ENCODE results near the gene CPTP.

CPTP gene

GRCh38 chr1:1324524-1325287 lies at the start of gene CPTP, which contains the start of gene INTS11:
Gene CPTP (plus strand): TSS chr1:1324802. CDS start chr1:1326911, 2,109 bp downstream.
Gene INTS11 (minus strand): TSS chr1:1324660. CDS start chr1:1324608, 52 bp downstream.
- DNase-seq, result peak; percentile 88

GRCh38 chr1:1274931-1275431 lies 49.6 kb upstream of the CPTP start:
- DNase-seq, result no peak

DNA sequence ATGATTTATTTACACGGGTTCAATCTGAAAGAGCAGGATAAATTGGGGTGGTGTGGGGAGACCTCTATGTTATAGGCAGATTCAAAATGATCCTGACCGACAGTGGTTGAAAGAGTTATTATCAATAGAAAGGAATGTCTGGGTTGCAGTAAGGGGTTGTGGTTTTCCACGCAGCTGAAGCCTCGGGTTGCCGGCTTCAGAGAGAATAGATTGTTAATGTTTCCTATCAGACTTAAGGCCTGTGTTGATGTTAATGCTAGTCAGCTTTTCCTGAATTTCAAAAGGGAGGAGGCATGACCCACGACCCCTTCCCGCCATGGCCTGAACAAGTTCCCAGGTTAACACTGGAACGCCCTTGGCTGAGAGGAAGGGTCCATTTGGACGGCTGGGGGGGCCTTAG lies 48.8 kb upstream of the CPTP start:
- no peak for DNase-seq

- no peak for DNase-seq
Observed at GRCh38 chr1:1278620-1279019, 46.0 kb upstream of the CPTP start.

GRCh38 chr1:1279028-1279427 lies 45.6 kb upstream of the CPTP start:
- no peak for DNase-seq

DNA sequence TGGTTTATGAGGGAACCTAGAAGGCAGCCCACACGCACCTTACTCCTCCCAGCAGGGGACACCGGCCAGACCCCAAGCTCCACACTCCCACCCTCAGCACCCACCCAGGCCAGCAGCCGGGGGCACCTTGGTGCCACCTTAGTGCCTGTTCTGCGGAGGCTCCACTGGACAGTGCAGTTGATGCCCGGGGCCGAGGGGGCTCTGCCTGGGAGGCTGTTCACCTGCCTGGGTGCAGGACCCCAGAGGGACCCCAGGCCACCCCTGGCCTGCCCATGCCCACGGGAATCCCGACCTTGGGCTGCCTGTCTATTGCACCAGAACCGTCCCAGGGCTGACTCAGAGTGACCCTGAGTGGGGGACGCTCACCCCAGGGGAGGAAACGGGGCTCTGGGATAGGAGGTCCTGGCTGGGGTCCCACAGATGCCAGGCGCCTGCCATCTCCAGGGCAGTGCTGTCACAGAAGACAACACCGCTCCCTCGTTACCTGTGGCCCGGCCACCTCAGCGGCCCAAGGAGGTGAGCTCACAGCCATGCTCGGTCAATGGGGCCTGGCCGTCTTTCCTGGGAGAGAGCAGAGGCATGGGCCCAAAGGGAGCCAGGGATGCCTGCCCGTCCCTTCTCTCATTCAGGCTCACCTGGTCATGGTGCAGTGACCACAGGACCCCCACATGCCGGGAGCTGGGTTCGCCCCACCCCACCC lies 43.7 kb upstream of the CPTP start:
- DNase-seq, result no peak

DNA sequence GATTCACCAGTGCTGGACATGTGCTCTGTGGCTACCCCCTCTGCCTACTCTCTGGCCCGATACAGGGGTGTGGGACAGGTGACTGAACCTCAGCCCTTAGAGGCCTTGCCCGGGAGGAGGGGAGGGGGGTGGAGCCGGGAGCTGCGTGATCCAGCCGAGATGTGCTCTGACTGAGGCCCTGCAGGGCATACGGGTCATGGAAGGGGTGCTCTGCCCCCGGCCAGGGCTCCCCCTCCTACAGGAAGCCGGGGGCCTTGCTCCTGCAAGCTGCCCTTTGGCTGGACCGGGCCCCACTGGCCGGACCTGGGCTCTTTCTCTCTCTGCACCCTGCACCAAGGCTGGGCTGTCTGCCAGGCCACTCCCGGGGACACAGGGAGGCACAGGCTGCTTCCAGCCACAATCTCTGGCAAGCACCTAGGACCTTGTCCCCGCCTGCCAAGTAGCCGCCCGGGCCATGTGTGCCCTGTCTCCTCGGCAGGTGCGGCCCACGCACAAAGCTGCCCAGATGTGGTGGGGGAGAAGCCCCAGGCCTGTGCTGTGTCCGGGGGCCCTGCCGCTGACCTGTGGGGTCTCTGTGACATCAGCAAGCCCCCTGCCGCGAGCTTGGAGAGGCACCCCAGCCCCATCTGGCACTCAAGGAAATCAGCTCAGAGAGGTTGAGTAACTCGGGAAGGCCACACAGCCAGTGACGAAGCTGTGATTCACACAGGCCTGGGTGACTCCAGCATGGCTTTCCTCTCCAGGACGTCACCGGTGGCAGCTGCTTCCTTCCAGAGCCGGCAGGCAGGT lies 42.9 kb upstream of the CPTP start:
- DNase-seq, result no peak

DNA sequence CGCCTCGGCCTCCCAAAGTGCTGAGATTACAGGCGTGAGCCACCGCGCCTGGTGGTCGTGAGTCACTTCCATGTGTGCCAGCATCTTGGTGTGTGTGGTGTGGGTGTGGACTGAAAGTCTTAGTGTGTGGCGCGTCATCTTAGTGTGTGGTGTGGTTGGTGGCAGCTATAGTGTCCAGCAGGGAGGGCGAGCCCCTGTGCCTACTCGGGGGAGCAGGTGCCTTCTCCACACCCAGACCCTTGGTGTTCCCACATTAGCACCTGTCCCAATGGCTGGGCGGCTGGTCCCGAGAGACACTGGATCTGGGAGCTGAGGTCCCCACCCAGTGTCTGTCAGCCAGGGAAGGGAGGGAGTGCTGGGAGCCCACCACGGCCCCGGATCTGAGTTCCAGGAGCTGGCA lies 41.6 kb upstream of the CPTP start:
- no peak for DNase-seq

DNA sequence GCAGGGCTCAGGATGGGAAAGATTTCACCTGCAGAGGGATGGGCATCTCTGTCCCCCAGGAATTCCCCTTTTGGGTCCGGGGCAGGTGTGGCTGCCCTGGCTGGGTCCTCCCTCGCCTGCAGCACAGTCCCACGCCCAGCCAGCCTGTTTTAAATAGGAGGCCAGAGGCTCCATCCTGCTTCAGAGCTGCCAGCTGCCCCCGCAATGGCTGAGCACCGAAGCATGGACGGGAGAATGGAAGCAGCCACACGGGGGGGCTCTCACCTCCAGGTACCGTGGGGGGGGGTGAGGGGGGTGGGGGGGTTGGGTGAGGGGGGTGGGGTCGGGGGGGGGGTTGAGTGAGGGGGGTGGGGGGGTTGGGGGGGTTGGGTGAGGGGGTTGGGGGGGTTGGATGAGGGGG lies 40.8 kb upstream of the CPTP start:
- no peak for DNase-seq

GRCh38 chr1:1284221-1285101 lies 40.1 kb upstream of the CPTP start:
- DNase-seq, result no peak

DNA sequence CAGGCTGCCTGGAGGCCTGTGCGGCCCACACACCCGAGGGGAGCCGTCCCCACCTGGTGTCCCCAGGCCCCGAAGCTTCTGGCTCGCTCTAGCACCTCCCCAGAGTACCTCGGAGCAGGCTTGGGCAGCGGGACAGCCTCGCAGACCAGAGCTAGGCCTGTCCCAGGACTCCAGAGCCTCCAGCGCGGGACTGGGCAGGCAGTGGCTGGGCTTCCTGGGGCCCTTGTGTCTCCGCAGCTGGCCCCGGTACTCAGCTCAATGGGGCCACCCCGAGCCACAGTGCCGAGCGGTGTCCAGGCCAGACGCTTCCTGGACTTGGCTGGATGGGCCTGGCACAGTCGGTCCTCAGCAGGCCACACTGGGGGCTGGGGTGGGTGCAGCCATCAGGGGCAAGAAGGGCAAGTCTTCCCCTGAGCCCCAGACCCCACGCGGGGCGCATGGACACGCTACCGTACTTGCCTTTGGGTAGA lies 39.5 kb upstream of the CPTP start:
- no peak for DNase-seq

DNA sequence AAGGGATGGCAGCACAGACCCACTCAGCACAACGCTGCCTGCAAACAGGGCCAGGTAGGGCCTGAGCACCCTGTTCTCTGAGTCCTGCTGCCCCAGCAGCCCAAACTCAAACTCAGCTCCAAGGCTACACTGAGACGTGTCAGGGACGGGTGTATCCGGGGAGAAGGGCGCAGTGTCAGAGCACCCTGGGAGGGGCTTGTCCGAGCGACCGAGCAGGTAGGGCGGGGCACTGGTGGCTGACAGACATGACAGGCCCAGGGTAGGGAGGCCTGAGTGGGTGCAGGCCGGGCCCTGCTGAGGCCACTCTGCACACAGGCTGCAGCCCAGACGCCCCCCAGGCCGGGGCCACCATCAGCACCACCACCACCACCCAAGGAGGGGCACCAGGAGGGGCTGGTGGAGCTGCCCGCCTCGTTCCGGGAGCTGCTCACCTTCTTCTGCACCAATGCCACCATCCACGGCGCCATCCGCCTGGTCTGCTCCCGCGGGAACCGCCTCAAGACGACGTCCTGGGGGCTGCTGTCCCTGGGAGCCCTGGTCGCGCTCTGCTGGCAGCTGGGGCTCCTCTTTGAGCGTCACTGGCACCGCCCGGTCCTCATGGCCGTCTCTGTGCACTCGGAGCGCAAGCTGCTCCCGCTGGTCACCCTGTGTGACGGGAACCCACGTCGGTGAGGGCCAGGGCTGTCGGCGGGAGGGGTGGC lies 38.8 kb upstream of the CPTP start:
- DNase-seq, result no peak

DNA sequence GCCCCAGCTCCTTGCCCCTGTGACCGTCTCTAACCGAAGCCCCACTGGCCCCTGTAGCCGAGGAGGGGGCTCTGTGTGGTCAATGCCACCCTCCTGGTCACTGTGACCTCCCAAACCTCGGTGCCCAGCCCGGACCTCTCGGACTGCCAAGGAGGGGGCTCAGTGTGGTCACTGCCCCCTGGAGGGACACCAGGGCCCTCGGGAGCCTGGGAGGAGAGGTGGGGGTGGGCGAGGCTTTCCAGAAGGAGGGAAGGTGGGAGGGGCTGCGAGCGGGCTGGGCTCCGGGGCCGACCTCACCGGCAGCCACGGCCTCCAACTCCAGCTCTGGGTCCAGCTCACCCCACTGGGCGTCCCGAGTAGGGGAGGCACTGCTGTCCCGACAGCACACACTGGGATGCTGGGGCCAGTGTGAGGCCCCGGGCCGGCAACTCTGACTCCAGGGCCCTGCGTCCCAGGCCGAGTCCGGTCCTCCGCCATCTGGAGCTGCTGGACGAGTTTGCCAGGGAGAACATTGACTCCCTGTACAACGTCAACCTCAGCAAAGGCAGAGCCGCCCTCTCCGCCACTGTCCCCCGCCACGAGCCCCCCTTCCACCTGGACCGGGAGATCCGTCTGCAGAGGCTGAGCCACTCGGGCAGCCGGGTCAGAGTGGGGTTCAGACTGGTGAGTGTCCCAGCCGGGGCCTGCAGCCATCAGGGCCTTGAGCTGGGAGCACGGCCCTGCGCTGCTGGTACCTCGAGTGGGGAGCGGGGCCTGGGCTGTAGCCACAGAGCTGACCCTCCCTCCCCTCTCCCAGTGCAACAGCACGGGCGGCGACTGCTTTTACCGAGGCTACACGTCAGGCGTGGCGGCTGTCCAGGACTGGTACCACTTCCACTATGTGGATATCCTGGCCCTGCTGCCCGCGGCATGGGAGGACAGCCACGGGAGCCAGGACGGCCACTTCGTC lies 38.0 kb upstream of the CPTP start:
- no peak for DNase-seq

- DNase-seq, result no peak
Observed at GRCh38 chr1:1287288-1288110, 37.1 kb upstream of the CPTP start.

GRCh38 chr1:1290238-1290731 lies 34.3 kb upstream of the CPTP start:
- DNase-seq, result peak; percentile 41

GRCh38 chr1:1291023-1291528 lies 33.5 kb upstream of the CPTP start:
- DNase-seq, result no peak

- peak; percentile 59 for DNase-seq
Observed at GRCh38 chr1:1291548-1292441, 32.8 kb upstream of the CPTP start.

GRCh38 chr1:1292442-1292779 lies 32.2 kb upstream of the CPTP start:
- DNase-seq, result no peak
